Measurements from ENCODE around the gene ACADSB.

DNA sequence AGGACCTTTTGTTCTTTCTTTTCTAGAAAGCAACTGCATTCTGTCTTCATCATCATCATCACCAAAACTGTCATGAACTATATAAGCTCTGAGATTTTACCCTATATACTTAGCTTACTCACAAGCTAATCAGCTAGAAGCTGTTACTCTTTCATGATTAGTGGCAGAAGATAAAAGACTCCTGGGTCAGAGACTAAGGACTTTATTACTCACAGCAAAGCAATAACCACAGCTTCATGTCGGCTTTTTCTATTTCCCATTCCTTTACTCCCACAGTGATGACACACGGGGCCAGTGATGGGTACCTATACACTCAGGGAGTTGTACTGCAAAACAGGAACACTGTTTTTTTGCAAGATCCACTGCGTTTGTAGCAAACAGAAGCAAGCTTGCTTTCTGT, 46.4 kb upstream of the ACADSB start:
- TF ChIP-seq, protein P1, sequence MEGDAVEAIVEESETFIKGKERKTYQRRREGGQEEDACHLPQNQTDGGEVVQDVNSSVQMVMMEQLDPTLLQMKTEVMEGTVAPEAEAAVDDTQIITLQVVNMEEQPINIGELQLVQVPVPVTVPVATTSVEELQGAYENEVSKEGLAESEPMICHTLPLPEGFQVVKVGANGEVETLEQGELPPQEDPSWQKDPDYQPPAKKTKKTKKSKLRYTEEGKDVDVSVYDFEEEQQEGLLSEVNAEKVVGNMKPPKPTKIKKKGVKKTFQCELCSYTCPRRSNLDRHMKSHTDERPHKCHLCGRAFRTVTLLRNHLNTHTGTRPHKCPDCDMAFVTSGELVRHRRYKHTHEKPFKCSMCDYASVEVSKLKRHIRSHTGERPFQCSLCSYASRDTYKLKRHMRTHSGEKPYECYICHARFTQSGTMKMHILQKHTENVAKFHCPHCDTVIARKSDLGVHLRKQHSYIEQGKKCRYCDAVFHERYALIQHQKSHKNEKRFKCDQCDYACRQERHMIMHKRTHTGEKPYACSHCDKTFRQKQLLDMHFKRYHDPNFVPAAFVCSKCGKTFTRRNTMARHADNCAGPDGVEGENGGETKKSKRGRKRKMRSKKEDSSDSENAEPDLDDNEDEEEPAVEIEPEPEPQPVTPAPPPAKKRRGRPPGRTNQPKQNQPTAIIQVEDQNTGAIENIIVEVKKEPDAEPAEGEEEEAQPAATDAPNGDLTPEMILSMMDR (IDR thresholded peaks at IDR 0.05 in 4 of 5, conservative IDR thresholded peaks at IDR 0.05 in 1 of 5), result no peak
- TF ChIP-seq POLR2A (IDR thresholded peaks at IDR 0.05), result no peak
